GM19395 (cell line): Measurements from ENCODE around the gene UBL5.
"Not testable (repeated sequence)": the region's sequence is repeated elsewhere in the genome, so short reads cannot be mapped to it uniquely, and the experiment has no call there.

ENCODE experiments used
- ATAC-seq: cut with Tn5 transposase; IDR thresholded peaks from one replicate; pipeline ENCODE4 v1.9.1; 2021; ENCODE audit warnings: mild to moderate bottlenecking, moderate library complexity; ENCODE audit not compliant: unreplicated experiment

Gene UBL5

GRCh38 chr19:9827289-9828238 lies at the start of gene UBL5:
UBL5 (plus strand) TSS chr19:9827918; CDS start chr19:9828338, 420 bp downstream.
- ATAC-seq: peak; percentile 93

- ATAC-seq: no peak
These were observed 45.4 kb upstream of the UBL5 start for GRCh38 chr19:9782338-9782737.

GRCh38 chr19:9784163-9784496 lies 43.6 kb upstream of the UBL5 start:
- not testable (repeated sequence) for ATAC-seq

- peak; percentile 81 for ATAC-seq
These were observed 42.1 kb upstream of the UBL5 start for GRCh38 chr19:9785367-9786331.

GRCh38 chr19:9786342-9786741 lies 41.4 kb upstream of the UBL5 start:
- no peak for ATAC-seq

- no peak for ATAC-seq
These were observed 40.9 kb upstream of the UBL5 start for GRCh38 chr19:9786819-9787218.

GRCh38 chr19:9788604-9789003 lies 39.1 kb upstream of the UBL5 start:
- ATAC-seq: not testable (repeated sequence)

GRCh38 chr19:9789066-9789465 lies 38.7 kb upstream of the UBL5 start:
- ATAC-seq: no peak

GRCh38 chr19:9789579-9789978 lies 38.1 kb upstream of the UBL5 start:
- ATAC-seq: not testable (repeated sequence)

- ATAC-seq: not testable (repeated sequence)
These were observed 36.7 kb upstream of the UBL5 start for GRCh38 chr19:9791073-9791367.

- no peak for ATAC-seq
These were observed 36.0 kb upstream of the UBL5 start for GRCh38 chr19:9791552-9792205.

GRCh38 chr19:9792206-9793070 lies 35.3 kb upstream of the UBL5 start:
- no peak for ATAC-seq

- ATAC-seq: no peak
These were observed 34.6 kb upstream of the UBL5 start for GRCh38 chr19:9793071-9793591.

GRCh38 chr19:9796113-9796773 lies 31.5 kb upstream of the UBL5 start:
- no peak for ATAC-seq

GRCh38 chr19:9797871-9798270 lies 29.8 kb upstream of the UBL5 start:
- ATAC-seq: no peak

GRCh38 chr19:9799162-9799561 lies 28.6 kb upstream of the UBL5 start:
- no peak for ATAC-seq

- no peak for ATAC-seq
These were observed 25.7 kb upstream of the UBL5 start for GRCh38 chr19:9801976-9802375.

GRCh38 chr19:9806803-9807202 lies 20.9 kb upstream of the UBL5 start:
- no peak for ATAC-seq
